Ovary (tissue), 9 donors: ENCODE data around the gene CAPN8. TPM values are rescaled to one million over a fixed set of nuclear protein-coding genes. Genes with fewer than 3 reads are reported as not detected.
A peak's percentile ranks its signal among the peaks of the same experiment; 100 is the strongest.

Source experiments
- DNase-seq, 5 donors: peaks; one replicate each; pipeline ENCODE4 v3.0.0-alpha.2; 2019 to 2020
- H3K27ac ChIP-seq, 2 donors: fragments of 200-600 bp; one replicate each; pipeline versions ENCODE4 v1.5.1 to v1.8.0; 2019 to 2022
- H3K27me3 ChIP-seq: fragments of 200-600 bp; one replicate; pipeline ENCODE4 v1.8.0; 2022
- H3K36me3 ChIP-seq: fragments of 200-600 bp; sonication (generic); one replicate; pipeline ENCODE4 v1.5.1; 2019
- H3K4me1 ChIP-seq: one replicate; pipeline ENCODE4 v1.8.1; 2013; ENCODE audit warnings: mild to moderate bottlenecking, moderate library complexity; ENCODE audit not compliant: insufficient read depth
- H3K4me3 ChIP-seq: fragments of 200-600 bp; sonication (generic); one replicate; pipeline ENCODE4 v1.5.1; 2017
- H3K9me3 ChIP-seq, 2 donors: fragments of 200-600 bp in 1 of 2; sonication (generic) in 1 of 2; one replicate each; pipeline versions ENCODE4 v1.5.1 to v1.8.1; 2013 to 2019; ENCODE audit warnings: mild to moderate bottlenecking in 1 of 2, moderate library complexity in 1 of 2
- EP300 ChIP-seq: sonication (generic); formaldehyde crosslinking; IDR thresholded peaks from one replicate; pipeline ENCODE4 v1.6.1; 2017; ENCODE audit warnings: antibody characterized with exemption
- POLR2A ChIP-seq: fragments of 450-650 bp; IDR thresholded peaks from one replicate; pipeline ENCODE4 v1.6.1; 2017; ENCODE audit warnings: antibody characterized with exemption, mild to moderate bottlenecking, moderate library complexity
- WGBS, 3 donors: extraction: QIAGEN DNeasy Blood & Tissue Kit in 1 of 3; methylation state at CpG; one replicate each; pipeline versions ENCODE4 v1.1.5 to v1.1.7; 2013 to 2017; 5-methylcytosine and 5-hydroxymethylcytosine counted together
- intact Hi-C, 4 donors: fragments of 100-400 bp; cut with DNase I; formaldehyde crosslinking; loops; one replicate each; pipeline versions ENCODE4 v1.11.0 to v1.15.1; 2022 to 2023
- polyA plus RNA-seq, 2 donors: library from polyadenylated mRNA; stranded (reverse); fragments of 200-250 nt in 1 of 2; fragments of 350-450 nt in 1 of 2; fragmentation: Illumina TruSeq in 1 of 2; extraction: RNeasy Lipid Tissue Mini Kit (QIAGEN cat#74804) in 1 of 2; gene quantifications; one replicate each; pipeline ENCODE4 v1.2.3, GENCODE V29; 2013 to 2014
- total RNA-seq, 7 donors: library from RNA; depleted of rRNA in 2 of 7; stranded (reverse); fragments of >200 nt in 2 of 7; fragmentation: NEBNext Ultra II Directional in 3 of 7; extraction: Animal tissue kit (Norgen Biotek cat#: 25700) in 3 of 7; gene quantifications; one replicate each; pipeline versions ENCODE4 v1.1.0 to v1.2.4, GENCODE V29; 2016 to 2023
- TF ChIP-seq, protein P1 (sequence below), 3 donors: fragments of 450-650 bp in 2 of 3; fragments of 200-600 bp in 1 of 3; IDR thresholded peaks; one replicate each; pipeline versions ENCODE4 v1.5.1 to v1.8.0; 2016 to 2022; ENCODE audit warnings: antibody characterized with exemption in 3 of 3, mild to moderate bottlenecking in 1 of 3
- donor health status: DM: no; HTN: no; CAD: no; lungs with moderate emphysema.
- donor health status: DM: no; HTN: no; CAD: no.
- donor health status: Bipolar disorder and iron deficiency.
- donor health status: DM: yes; HTN: yes; CAD: no.
- donor health status: DM: no; HTN: no; CAD: no.
- donor health status: DM: yes; HTN: yes; CAD: no.

CAPN8 gene
- total and polyA plus RNA-seq, 9 donors, result 0.10 to 4.4 (median 0.88) TPM; not detected in 2

DNA sequence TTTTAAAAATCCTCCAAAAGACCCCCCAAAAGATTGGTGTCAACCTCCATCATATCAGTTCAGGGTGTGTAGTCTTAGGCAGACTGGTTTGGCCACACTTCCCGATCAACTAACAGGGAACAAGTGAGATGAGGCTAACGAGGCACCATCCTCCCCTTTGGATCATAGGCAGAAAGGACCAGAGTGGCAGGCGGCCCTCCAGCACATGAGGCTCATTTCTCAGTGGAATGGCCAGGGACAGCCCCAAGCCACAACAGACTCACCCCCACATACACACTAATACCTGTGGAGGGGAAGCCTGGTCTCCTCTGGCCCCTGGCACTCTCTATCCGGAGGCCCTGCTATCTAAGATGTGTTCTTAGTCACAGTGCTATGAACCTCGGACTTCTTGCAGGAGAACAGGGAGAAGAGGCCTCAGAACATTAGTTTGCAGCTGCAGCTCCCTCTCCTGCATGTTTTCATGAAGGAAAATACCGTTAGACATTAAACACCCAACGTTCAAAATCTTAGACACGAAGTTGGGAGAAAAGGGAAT is 29.6 kb upstream of the CAPN8 start:
- intact Hi-C loops, result loop anchor here in 1 of 4 donors (5.0 kb wide), 1 partner anchor 52 kb away; no protein-coding TSS in a partner anchor
- H3K27ac ChIP-seq, result no peak overlapping the region
- no peaks in the 10 kb centered on the region for H3K9me3 ChIP-seq
- no peaks in the 10 kb centered on the region for H3K36me3 ChIP-seq
- H3K4me1 ChIP-seq, result peaks cover 2% of the 10 kb centered on the region
- 59 to 62% (median 61%) methylated on average over 8 of the region's 8 CpGs for WGBS, 3 donors
- TF ChIP-seq, protein P1, sequence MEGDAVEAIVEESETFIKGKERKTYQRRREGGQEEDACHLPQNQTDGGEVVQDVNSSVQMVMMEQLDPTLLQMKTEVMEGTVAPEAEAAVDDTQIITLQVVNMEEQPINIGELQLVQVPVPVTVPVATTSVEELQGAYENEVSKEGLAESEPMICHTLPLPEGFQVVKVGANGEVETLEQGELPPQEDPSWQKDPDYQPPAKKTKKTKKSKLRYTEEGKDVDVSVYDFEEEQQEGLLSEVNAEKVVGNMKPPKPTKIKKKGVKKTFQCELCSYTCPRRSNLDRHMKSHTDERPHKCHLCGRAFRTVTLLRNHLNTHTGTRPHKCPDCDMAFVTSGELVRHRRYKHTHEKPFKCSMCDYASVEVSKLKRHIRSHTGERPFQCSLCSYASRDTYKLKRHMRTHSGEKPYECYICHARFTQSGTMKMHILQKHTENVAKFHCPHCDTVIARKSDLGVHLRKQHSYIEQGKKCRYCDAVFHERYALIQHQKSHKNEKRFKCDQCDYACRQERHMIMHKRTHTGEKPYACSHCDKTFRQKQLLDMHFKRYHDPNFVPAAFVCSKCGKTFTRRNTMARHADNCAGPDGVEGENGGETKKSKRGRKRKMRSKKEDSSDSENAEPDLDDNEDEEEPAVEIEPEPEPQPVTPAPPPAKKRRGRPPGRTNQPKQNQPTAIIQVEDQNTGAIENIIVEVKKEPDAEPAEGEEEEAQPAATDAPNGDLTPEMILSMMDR (IDR thresholded peaks at IDR 0.05), result no peak
- TF ChIP-seq EP300 (no peak), POLR2A (no peak)
- no peak for DNase-seq
- no peaks in the 10 kb centered on the region for H3K27me3 ChIP-seq
- no peak overlapping the region for H3K4me3 ChIP-seq

DNA sequence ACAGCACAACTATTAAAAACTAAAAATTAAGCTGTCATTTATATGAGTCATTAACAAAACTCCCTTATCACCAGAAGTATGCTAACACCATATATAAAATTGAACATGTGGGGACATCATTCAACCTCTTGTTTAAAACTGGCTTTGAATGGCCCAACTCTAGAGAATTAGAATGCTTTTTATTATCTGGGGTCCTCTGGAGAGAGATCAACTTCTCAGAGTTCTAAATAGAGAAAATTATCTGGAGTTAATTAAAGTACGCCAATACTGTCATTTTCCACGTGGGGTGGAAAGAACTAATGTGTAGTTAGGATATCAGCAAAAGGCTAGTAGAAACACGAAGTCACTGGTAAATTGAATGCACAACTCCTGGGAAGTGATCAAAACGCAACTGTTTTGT is 25.6 kb upstream of the CAPN8 start:
- intact Hi-C loops, result no loop called here
- H3K27ac ChIP-seq, result no peak overlapping the region
- no peaks in the 10 kb centered on the region for H3K9me3 ChIP-seq

DNA sequence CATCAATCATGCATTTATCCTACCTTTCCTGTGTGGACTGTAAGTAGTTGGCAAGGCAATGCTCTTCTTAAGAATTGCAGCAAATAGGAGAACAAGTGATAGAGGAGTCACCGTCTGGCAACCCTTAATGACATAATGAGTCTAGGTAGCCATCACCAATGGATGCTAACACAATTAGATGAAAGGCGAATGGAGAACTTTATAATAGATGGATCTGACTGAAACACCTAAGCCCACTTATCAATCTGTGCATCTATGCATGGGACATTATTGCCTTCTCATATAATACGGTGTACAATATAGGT is 18.9 kb upstream of the CAPN8 start:
- no peak overlapping the region for H3K27ac ChIP-seq
- H3K27me3 ChIP-seq, result no peaks in the 10 kb centered on the region
- no peak overlapping the region for H3K4me3 ChIP-seq
- no peaks in the 10 kb centered on the region for H3K4me1 ChIP-seq
- 76 to 84% (median 80%) methylated on average over 3 of the region's 3 CpGs for WGBS, 3 donors
- TF ChIP-seq POLR2A (no peak), EP300 (no peak)
- TF ChIP-seq, protein P1 (IDR thresholded peaks at IDR 0.05), result no peak
- intact Hi-C loops, result loop anchor here in 2 of 4 donors (5.0 to 10.0 kb wide), 4 partner anchors 320 to 890 kb away; partner anchors contain the start of gene SUSD4 (in 1 of the 2)
- no peaks in the 10 kb centered on the region for H3K36me3 ChIP-seq
- DNase-seq, result no peak
- no peaks in the 10 kb centered on the region for H3K9me3 ChIP-seq

More for the DNA sequence above, 25.6 kb upstream of the CAPN8 start:
- WGBS, 3 donors, result 53 to 75% (median 62%) methylated on average over 4 of the region's 4 CpGs
- Histone ChIP-seq H3K36me3 (no peaks in the 10 kb centered on the region), H3K4me1 (no peaks in the 10 kb centered on the region), H3K27me3 (no peaks in the 10 kb centered on the region), H3K4me3 (no peak overlapping the region)
- TF ChIP-seq, protein P1 (IDR thresholded peaks at IDR 0.05), result no peak
- no peak for TF ChIP-seq POLR2A
- TF ChIP-seq EP300, result no peak
- DNase-seq, result no peak

DNA sequence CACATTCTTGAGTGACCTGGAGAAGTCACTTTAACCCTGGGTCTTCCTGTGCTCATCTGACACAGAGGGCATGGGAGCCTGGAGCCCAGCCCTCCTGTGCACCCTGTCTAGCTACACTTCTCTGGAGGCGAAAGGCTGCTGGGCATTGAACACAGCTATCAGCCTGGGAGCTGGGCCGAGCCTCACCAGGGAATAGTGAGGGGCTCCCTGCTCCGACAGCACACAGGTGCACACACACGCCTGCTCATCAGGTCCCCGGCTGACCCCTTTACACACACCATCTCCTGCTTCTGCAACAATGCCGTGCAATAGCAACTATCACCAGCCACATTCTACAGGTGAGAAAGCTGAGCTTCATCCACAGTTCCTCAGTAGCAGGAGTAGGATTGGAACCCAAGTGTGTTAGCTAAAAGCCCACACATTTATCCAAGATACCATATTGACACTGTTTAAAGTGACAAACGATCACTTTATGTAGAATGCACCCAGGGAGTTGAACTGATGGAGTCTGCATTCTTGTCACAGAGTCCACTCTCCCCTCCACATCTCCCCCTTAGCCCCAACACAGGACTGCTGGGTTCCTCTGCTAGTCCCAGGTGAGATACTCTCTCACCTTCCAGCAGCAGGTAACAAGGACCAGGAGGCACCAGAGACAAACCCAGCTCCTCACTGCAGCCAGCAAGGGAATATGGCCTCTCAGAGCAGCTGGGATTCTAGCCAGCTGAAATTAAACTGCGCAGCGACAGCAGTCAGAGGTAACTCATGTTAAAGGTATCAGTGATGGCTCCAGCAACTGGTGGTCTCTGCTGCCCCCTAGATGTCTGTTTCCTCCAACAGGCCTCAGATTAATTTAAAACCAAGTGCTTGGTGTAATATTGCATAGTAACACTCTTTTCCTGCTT is 18.3 kb upstream of the CAPN8 start:
- intact Hi-C loops, result loop anchor here in 2 of 4 donors (5.0 to 10.0 kb wide), 4 partner anchors 319 to 889 kb away; partner anchors contain the start of gene SUSD4 (in 1 of the 2)
- no peak for TF ChIP-seq EP300
- TF ChIP-seq, protein P1 (IDR thresholded peaks at IDR 0.05), result peak; percentile 52 to 76 (median 66)
- Histone ChIP-seq H3K9me3 (no peaks in the 10 kb centered on the region), H3K27me3 (no peaks in the 10 kb centered on the region), H3K36me3 (no peaks in the 10 kb centered on the region), H3K4me1 (no peaks in the 10 kb centered on the region), H3K4me3 (no peak overlapping the region), H3K27ac (no peak overlapping the region)
- 59 to 69% (median 61%) methylated on average over 9 of the region's 9 CpGs for WGBS, 3 donors
- DNase-seq, result peak; percentile 53 to 76 (median 73)
